HG02970 (cell line): ENCODE results near the gene SREBF1.

Source experiments
- ATAC-seq: cut with Tn5 transposase; IDR thresholded peaks from one replicate; pipeline ENCODE4 v1.9.1; 2021; ENCODE audit warnings: mild to moderate bottlenecking, moderate library complexity, moderate number of reproducible peaks; ENCODE audit not compliant: unreplicated experiment, low FRiP score

Gene SREBF1

GRCh38 chr17:17859909-17860765 is 23.4 kb upstream of the SREBF1 start:
- ATAC-seq, result no peak

GRCh38 chr17:17857496-17857895 is 20.7 kb upstream of the SREBF1 start:
- no peak for ATAC-seq

- no peak for ATAC-seq
Measured at GRCh38 chr17:17856386-17856785, 19.6 kb upstream of the SREBF1 start.

- ATAC-seq, result no peak
Measured at GRCh38 chr17:17855976-17856375, 19.2 kb upstream of the SREBF1 start.

- ATAC-seq, result no peak
Measured at GRCh38 chr17:17853811-17854447, 17.1 kb upstream of the SREBF1 start.

- ATAC-seq, result no peak
Measured at GRCh38 chr17:17852930-17853329, 16.1 kb upstream of the SREBF1 start.

GRCh38 chr17:17851103-17852002 is 14.6 kb upstream of the SREBF1 start:
- no peak for ATAC-seq

- ATAC-seq, result no peak
Measured at GRCh38 chr17:17849845-17850373, 13.1 kb upstream of the SREBF1 start.

GRCh38 chr17:17849147-17849820 is 12.5 kb upstream of the SREBF1 start:
- ATAC-seq, result no peak

GRCh38 chr17:17848311-17849082 is 11.7 kb upstream of the SREBF1 start:
- ATAC-seq, result no peak

- ATAC-seq, result no peak
Measured at GRCh38 chr17:17847726-17848125, 10.9 kb upstream of the SREBF1 start.

- no peak for ATAC-seq
Measured at GRCh38 chr17:17847118-17847689, 10.4 kb upstream of the SREBF1 start.

GRCh38 chr17:17846645-17847044 is 9.9 kb upstream of the SREBF1 start:
- no peak for ATAC-seq

GRCh38 chr17:17846003-17846402 is 9.2 kb upstream of the SREBF1 start:
- no peak for ATAC-seq

- no peak for ATAC-seq
Measured at GRCh38 chr17:17845046-17845775, 8.4 kb upstream of the SREBF1 start.

GRCh38 chr17:17844500-17844899 is 7.7 kb upstream of the SREBF1 start:
- ATAC-seq, result no peak

- no peak for ATAC-seq
Measured at GRCh38 chr17:17844079-17844478, 7.3 kb upstream of the SREBF1 start.

GRCh38 chr17:17843096-17843495 is 6.3 kb upstream of the SREBF1 start:
- no peak for ATAC-seq
